Tibial artery (tissue), 4 donors: Measurements from ENCODE around the gene PTGIS.
"Not testable (repeated sequence)": the region's sequence is repeated elsewhere in the genome, so short reads cannot be mapped to it uniquely, and the experiment has no call there.

Experiments
- DNase-seq, 2 donors: peaks; one replicate each; pipeline ENCODE4 v3.0.0-alpha.2; 2019
- H3K27ac ChIP-seq, 2 donors: fragments of 200-600 bp; sonication (generic) in 1 of 2; 1 replicate in 1 of 2; 2 replicates in 1 of 2; pipeline ENCODE4 v1.5.1; 2018 to 2019; ENCODE audit warnings: mild to moderate bottlenecking in 1 of 2
- H3K27me3 ChIP-seq, 2 donors: fragments of 200-600 bp; sonication (generic) in 1 of 2; one replicate each; pipeline versions ENCODE4 v1.5.1 to v1.6.0; 2016 to 2019
- H3K36me3 ChIP-seq, 3 donors: fragments of 200-600 bp; sonication (generic) in 2 of 3; one replicate each; pipeline ENCODE4 v1.5.1; 2016 to 2019; ENCODE audit warnings: mild to moderate bottlenecking in 2 of 3
- H3K4me1 ChIP-seq, 4 donors: fragments of 200-600 bp; sonication (generic) in 2 of 4; 1 replicate in 3 of 4; 2 replicates in 1 of 4; pipeline ENCODE4 v1.5.1; 2016 to 2019
- H3K4me3 ChIP-seq, 2 donors: fragments of 200-600 bp; sonication (generic) in 1 of 2; 1 replicate in 1 of 2; 2 replicates in 1 of 2; pipeline ENCODE4 v1.5.1; 2018 to 2019; ENCODE audit warnings: mild to moderate bottlenecking in 2 of 2
- H3K9me3 ChIP-seq, 3 donors: fragments of 200-600 bp; sonication (generic) in 1 of 3; one replicate each; pipeline ENCODE4 v1.5.1; 2016 to 2019
- CTCF ChIP-seq, 2 experiments: fragments of 200-600 bp in 1 of 2; fragments of 450-650 bp in 1 of 2; IDR thresholded peaks; one replicate each; pipeline ENCODE4 v1.5.1; 2017 to 2019; ENCODE audit warnings: antibody characterized with exemption in 2 of 2, mild to moderate bottlenecking in 1 of 2, moderate library complexity in 1 of 2
- intact Hi-C: fragments of 100-400 bp; cut with DNase I; formaldehyde crosslinking; loops from one replicate; pipeline ENCODE4 v1.15.0; 2023; ENCODE audit warnings: low total_unique reads

Gene PTGIS

GRCh38 chr20:49614338-49615050 lies 46.6 kb upstream of the PTGIS start:
- Histone ChIP-seq H3K4me3 (no peak overlapping the region), H3K9me3 (no peaks in the 10 kb centered on the region), H3K27ac (no peak overlapping the region), H3K36me3 (no peaks in the 10 kb centered on the region), H3K27me3 (no peaks in the 10 kb centered on the region), H3K4me1 (peaks cover 0 to 21% (median 15%) of the 10 kb centered on the region in 4 donors)
- TF ChIP-seq CTCF (IDR thresholded peaks at IDR 0.05): no peak
- no peak for DNase-seq
- intact Hi-C loops: loop anchor here (5.0 to 10.0 kb wide), 2 partner anchors 230 to 273 kb away; no protein-coding TSS in a partner anchor

GRCh38 chr20:49612127-49612738 lies 44.3 kb upstream of the PTGIS start:
- TF ChIP-seq CTCF (IDR thresholded peaks at IDR 0.05): no peak
- no peak overlapping the region for H3K27ac ChIP-seq
- peaks cover 0 to 34% (median 23%) of the 10 kb centered on the region in 4 donors for H3K4me1 ChIP-seq
- intact Hi-C loops: loop anchor here (5.0 to 10.0 kb wide), 2 partner anchors 233 to 275 kb away; no protein-coding TSS in a partner anchor
- H3K9me3 ChIP-seq: no peaks in the 10 kb centered on the region
- H3K36me3 ChIP-seq: no peaks in the 10 kb centered on the region
- H3K27me3 ChIP-seq: no peaks in the 10 kb centered on the region
- no peak for DNase-seq
- no peak overlapping the region for H3K4me3 ChIP-seq

- intact Hi-C loops: loop anchor here (2.0 to 10.0 kb wide), 3 partner anchors 233 to 317 kb away; no protein-coding TSS in a partner anchor
- Histone ChIP-seq H3K4me3 (peak overlapping the region in 1 of 2 donors; percentile 23), H3K4me1 (peaks cover 0 to 35% (median 23%) of the 10 kb centered on the region in 4 donors)
- H3K9me3 ChIP-seq, H3K27ac ChIP-seq, H3K36me3 ChIP-seq, DNase-seq, H3K27me3 ChIP-seq: not testable (repeated sequence)
Observed at GRCh38 chr20:49611539-49612126, 43.7 kb upstream of the PTGIS start.

GRCh38 chr20:49610691-49611538 lies 43.0 kb upstream of the PTGIS start:
- Histone ChIP-seq H3K4me3 (peak overlapping the region in 1 of 2 donors; percentile 23), H3K27me3 (no peaks in the 10 kb centered on the region), H3K36me3 (no peaks in the 10 kb centered on the region), H3K9me3 (no peaks in the 10 kb centered on the region), H3K27ac (no peak overlapping the region), H3K4me1 (peaks cover 0 to 41% (median 24%) of the 10 kb centered on the region in 4 donors)
- peak; percentile 100 for TF ChIP-seq CTCF (IDR thresholded peaks at IDR 0.05)
- intact Hi-C loops: loop anchor here (2.0 to 10.0 kb wide), 3 partner anchors 234 to 318 kb away; no protein-coding TSS in a partner anchor
- peak in 1 of 2 donors; percentile 83 for DNase-seq

GRCh38 chr20:49608752-49609670 lies 41.1 kb upstream of the PTGIS start:
- no peaks in the 10 kb centered on the region for H3K9me3 ChIP-seq
- H3K27ac ChIP-seq: no peak overlapping the region
- H3K4me3 ChIP-seq: no peak overlapping the region
- peak in 1 of 2 donors; percentile 83 for DNase-seq
- no peaks in the 10 kb centered on the region for H3K27me3 ChIP-seq
- TF ChIP-seq CTCF (IDR thresholded peaks at IDR 0.05): peak; percentile 98 to 99
- peaks cover 0 to 51% (median 37%) of the 10 kb centered on the region in 4 donors for H3K4me1 ChIP-seq
- no peaks in the 10 kb centered on the region for H3K36me3 ChIP-seq
- intact Hi-C loops: loop anchor here (1.0 to 2.0 kb wide), 2 partner anchors 65 to 276 kb away; no protein-coding TSS in a partner anchor
